HCT116 (cell line): ENCODE measurements around the gene SAP30L. TPM values are rescaled to one million over a fixed set of nuclear protein-coding genes. Genes with fewer than 3 reads are reported as not detected.

Experiments used
- ATAC-seq: fragments of 200-7000 bp; cut with Tn5 transposase; 2 replicates; pipeline ENCODE4 v1.9.1; 2020; ENCODE audit warnings: mild to moderate bottlenecking, moderate library complexity
- BruUV-seq: library from RNA; stranded (reverse); fragments of 400-500 nt; replicated peaks from 2 replicates; lab custom pipeline; 2021; lab: Mats Ljungman, UMichigan
- CTCF ChIA-PET: fragments of 300-600 bp; sonication (Branson Sonifier 250); formaldehyde crosslinking; loops from one replicate; lab custom pipeline; 2021; ENCODE audit warnings: antibody characterized with exemption; lab: Charles Lee
- POLR2A ChIA-PET: fragments of 300-600, 350-600 bp; sonication (Branson Sonifier 250); formaldehyde crosslinking; loops from one replicate; lab custom pipeline; 2021; ENCODE audit warnings: antibody characterized with exemption; lab: Charles Lee
- RAD21 ChIA-PET, 2 experiments: fragments of 300-600 bp; sonication (Branson Sonifier 250); formaldehyde crosslinking; loops; one replicate each; lab custom pipeline; 2023; ENCODE audit warnings: low total read pairs in 2 of 2; ENCODE audit not compliant: uncharacterized antibody in 2 of 2, unreplicated experiment in 2 of 2, low non-redundant PET in 1 of 2; lab: Charles Lee
- DNase-seq: peaks from one replicate; pipeline ENCODE4 v3.0.0-alpha.2; 2010; ENCODE audit warnings: low read depth, low spot score
- H2AFZ ChIP-seq: fragments of 200-600 bp; shearing (Covaris generic), sonication (generic); 2 replicates; pipeline ENCODE4 v1.6.1; 2017; ENCODE audit warnings: low read depth, mixed run types, mixed read lengths, antibody characterized with exemption, low read length; ENCODE audit not compliant: poor library complexity, severe bottlenecking
- H3K27ac ChIP-seq: 2 replicates; pipeline ENCODE4 v1.5.1; 2012; ENCODE audit warnings: low read depth, low read length
- H3K27me3 ChIP-seq: fragments of 200-600 bp; sonication (generic); 2 replicates; pipeline ENCODE4 v1.6.1; 2016; ENCODE audit warnings: mixed run types, low read length, mixed read lengths; ENCODE audit not compliant: insufficient read depth
- H3K36me3 ChIP-seq, 2 experiments: fragments of 200-500 bp in 1 of 2; fragments of 200-600 bp in 1 of 2; sonication (Bioruptor generic) in 1 of 2; sonication (generic) in 1 of 2; 2 replicates each; pipeline versions ENCODE4 v1.5.1 to v1.6.1; 2014 to 2016; ENCODE audit warnings: low read length in 2 of 2, inconsistent platforms in 1 of 2, mixed read lengths in 1 of 2, mixed run types in 1 of 2; ENCODE audit not compliant: insufficient read depth in 2 of 2, control insufficient read depth in 1 of 2
- H3K4me1 ChIP-seq, 2 experiments: fragments of 200-600 bp in 1 of 2; sonication (generic) in 1 of 2; 2 replicates each; pipeline versions ENCODE4 v1.5.1 to v1.6.1; 2012 to 2017; ENCODE audit warnings: low read length in 2 of 2, inconsistent platforms in 1 of 2, mild to moderate bottlenecking in 1 of 2, mixed read lengths in 1 of 2, mixed run types in 1 of 2, moderate library complexity in 1 of 2; ENCODE audit not compliant: insufficient read depth in 2 of 2, control insufficient read depth in 1 of 2
- H3K4me2 ChIP-seq: fragments of 200-600 bp; sonication (generic); 2 replicates; pipeline ENCODE4 v1.6.1; 2017; ENCODE audit warnings: mixed run types, low read length, mixed read lengths
- H3K4me3 ChIP-seq, 2 experiments: fragments of 200-600 bp in 1 of 2; sonication (generic) in 1 of 2; replicated peaks in 1 of 2; 2 replicates each; pipeline ENCODE4 v1.5.1; 2011 to 2016; ENCODE audit warnings: low read length in 2 of 2, control low read depth in 1 of 2, low read depth in 1 of 2, mild to moderate bottlenecking in 1 of 2, mixed read lengths in 1 of 2, mixed run types in 1 of 2
- H3K79me2 ChIP-seq: fragments of 200-600 bp; sonication (generic); 2 replicates; pipeline ENCODE4 v1.6.1; 2017; ENCODE audit warnings: mild to moderate bottlenecking, mixed run types, low read length, moderate library complexity, mixed read lengths; ENCODE audit not compliant: insufficient read depth
- H3K9ac ChIP-seq: fragments of 200-600 bp; sonication (generic); 2 replicates; pipeline ENCODE4 v1.6.1; 2016; ENCODE audit warnings: low read length, mixed read lengths
- H3K9me2 ChIP-seq: fragments of 200-600 bp; sonication (generic), shearing (Covaris generic); 2 replicates; pipeline ENCODE4 v1.6.1; 2017; ENCODE audit warnings: mixed run types, mild to moderate bottlenecking, moderate library complexity; ENCODE audit not compliant: insufficient read depth
- H3K9me3 ChIP-seq, 2 experiments: fragments of 200-500 bp in 1 of 2; fragments of 200-600 bp in 1 of 2; sonication (Bioruptor generic) in 1 of 2; sonication (generic) in 1 of 2; 2 replicates each; pipeline ENCODE4 v1.6.1; 2014 to 2017; ENCODE audit warnings: low read length in 2 of 2, mixed read lengths in 2 of 2, inconsistent platforms in 1 of 2, low read depth in 1 of 2, mild to moderate bottlenecking in 1 of 2, mixed run types in 1 of 2, moderate library complexity in 1 of 2; ENCODE audit not compliant: control insufficient read depth in 1 of 2, insufficient read depth in 1 of 2
- H4K20me1 ChIP-seq: fragments of 200-600 bp; sonication (generic), shearing (Covaris generic); 2 replicates; pipeline ENCODE4 v1.6.1; 2017; ENCODE audit warnings: mixed run types, mild to moderate bottlenecking, moderate library complexity; ENCODE audit not compliant: insufficient read depth
- CEBPB ChIP-seq: IDR thresholded peaks from 2 replicates; pipeline ENCODE4 v1.6.1; 2012; ENCODE audit warnings: low read depth
- CTCF ChIP-seq, 3 experiments: fragments of 200-600 bp in 1 of 3; sonication (generic) in 1 of 3; IDR thresholded peaks in 2 of 3; conservative IDR thresholded peaks in 1 of 3; 2 replicates each; pipeline ENCODE4 v1.5.1; 2012 to 2017; ENCODE audit warnings: low read depth in 2 of 3, low read length in 2 of 3, antibody characterized with exemption in 1 of 3, borderline replicate concordance in 1 of 3, control low read depth in 1 of 3, mild to moderate bottlenecking in 1 of 3, mixed read lengths in 1 of 3, mixed run types in 1 of 3, moderate library complexity in 1 of 3; ENCODE audit not compliant: insufficient read depth in 1 of 3
- EGR1 ChIP-seq: IDR thresholded peaks from 2 replicates; pipeline ENCODE4 v1.6.1; 2012; ENCODE audit warnings: low read depth
- EZH2 ChIP-seq: fragments of 200-600 bp; sonication (generic); IDR thresholded peaks from 2 replicates; pipeline ENCODE4 v1.6.1; 2017; ENCODE audit warnings: antibody characterized with exemption, mixed run types
- FOSL1 ChIP-seq: IDR thresholded peaks from 2 replicates; pipeline ENCODE4 v1.6.1; 2012; ENCODE audit warnings: low read depth
- JUND ChIP-seq: IDR thresholded peaks from 2 replicates; pipeline ENCODE4 v1.6.1; 2012
- POLR2A ChIP-seq: IDR thresholded peaks from 2 replicates; pipeline ENCODE4 v1.7.0; 2011; ENCODE audit warnings: borderline replicate concordance; ENCODE audit not compliant: insufficient read depth, insufficient read length; ENCODE audit errors: extremely low read depth
- POLR2AphosphoS5 ChIP-seq: IDR thresholded peaks from 2 replicates; pipeline ENCODE4 v1.6.1; 2011; ENCODE audit warnings: mild to moderate bottlenecking, low read depth, low read length, moderate library complexity
- RAD21 ChIP-seq: IDR thresholded peaks from 2 replicates; pipeline ENCODE4 v1.6.1; 2012; ENCODE audit warnings: low read depth, mild to moderate bottlenecking
- REST ChIP-seq: IDR thresholded peaks from 2 replicates; pipeline ENCODE4 v1.6.1; 2012; ENCODE audit warnings: low read depth
- SIN3A ChIP-seq: IDR thresholded peaks from 2 replicates; pipeline ENCODE4 v1.6.1; 2012; ENCODE audit warnings: low read depth
- SP1 ChIP-seq: IDR thresholded peaks from 2 replicates; pipeline ENCODE4 v1.6.1; 2012; ENCODE audit warnings: low read depth
- TCF7L2 ChIP-seq: IDR thresholded peaks from 2 replicates; pipeline ENCODE4 v1.7.0; 2011; ENCODE audit warnings: borderline replicate concordance, inconsistent platforms; ENCODE audit not compliant: insufficient read depth, insufficient read length; ENCODE audit errors: extremely low read depth
- ZFX ChIP-seq: fragments of 450-650 bp; IDR thresholded peaks from 2 replicates; pipeline ENCODE4 v1.6.1; 2017
- ZNF274 ChIP-seq: fragments of 200-500 bp; sonication (Bioruptor generic); IDR thresholded peaks from 2 replicates; pipeline ENCODE4 v1.6.1; 2014; ENCODE audit warnings: mild to moderate bottlenecking, low read depth, low read length, inconsistent platforms
- intact Hi-C: fragments of 100-400 bp; cut with micrococcal nuclease; formaldehyde crosslinking; loops from 2 replicates; pipeline ENCODE4 v1.10.0; 2022
- total RNA-seq: library from RNA; stranded (reverse); gene quantifications from one replicate; pipeline ENCODE4 v1.2.1, GENCODE V29; 2021; ENCODE audit not compliant: unreplicated experiment
- TF ChIP-seq, protein P1 (sequence below): IDR thresholded peaks from 2 replicates; pipeline ENCODE4 v1.6.1; 2012
- TF ChIP-seq, protein P2 (sequence below): IDR thresholded peaks from 2 replicates; pipeline ENCODE4 v1.6.1; 2011; ENCODE audit warnings: mild to moderate bottlenecking, low read length, moderate library complexity; ENCODE audit not compliant: insufficient replicate concordance; ENCODE audit errors: extremely low read depth

SAP30L gene
- total RNA-seq, 1 experiment from 2014 or later: 25.5 TPM

- POLR2A ChIA-PET: no interaction called here
- no peak for TF ChIP-seq CEBPB
- no peak for TF ChIP-seq CTCF (IDR thresholded peaks at IDR 0.05 in 2 of 3, conservative IDR thresholded peaks at IDR 0.05 in 1 of 3; ENCODE audit: borderline replicate concordance in 1 of 3, insufficient read depth in 1 of 3, low read depth in 2 of 3, low read length in 2 of 3)
- TF ChIP-seq SP1: no peak
- TF ChIP-seq, protein P1, sequence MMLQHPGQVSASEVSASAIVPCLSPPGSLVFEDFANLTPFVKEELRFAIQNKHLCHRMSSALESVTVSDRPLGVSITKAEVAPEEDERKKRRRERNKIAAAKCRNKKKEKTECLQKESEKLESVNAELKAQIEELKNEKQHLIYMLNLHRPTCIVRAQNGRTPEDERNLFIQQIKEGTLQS: no peak
- no peak for TF ChIP-seq SIN3A
- TF ChIP-seq, protein P2, sequence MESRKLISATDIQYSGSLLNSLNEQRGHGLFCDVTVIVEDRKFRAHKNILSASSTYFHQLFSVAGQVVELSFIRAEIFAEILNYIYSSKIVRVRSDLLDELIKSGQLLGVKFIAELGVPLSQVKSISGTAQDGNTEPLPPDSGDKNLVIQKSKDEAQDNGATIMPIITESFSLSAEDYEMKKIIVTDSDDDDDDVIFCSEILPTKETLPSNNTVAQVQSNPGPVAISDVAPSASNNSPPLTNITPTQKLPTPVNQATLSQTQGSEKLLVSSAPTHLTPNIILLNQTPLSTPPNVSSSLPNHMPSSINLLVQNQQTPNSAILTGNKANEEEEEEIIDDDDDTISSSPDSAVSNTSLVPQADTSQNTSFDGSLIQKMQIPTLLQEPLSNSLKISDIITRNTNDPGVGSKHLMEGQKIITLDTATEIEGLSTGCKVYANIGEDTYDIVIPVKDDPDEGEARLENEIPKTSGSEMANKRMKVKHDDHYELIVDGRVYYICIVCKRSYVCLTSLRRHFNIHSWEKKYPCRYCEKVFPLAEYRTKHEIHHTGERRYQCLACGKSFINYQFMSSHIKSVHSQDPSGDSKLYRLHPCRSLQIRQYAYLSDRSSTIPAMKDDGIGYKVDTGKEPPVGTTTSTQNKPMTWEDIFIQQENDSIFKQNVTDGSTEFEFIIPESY: no peak
- no peak for TF ChIP-seq EGR1
- no peak for TF ChIP-seq ZNF274
- no peak for TF ChIP-seq POLR2A
- TF ChIP-seq JUND: no peak
- TF ChIP-seq FOSL1: no peak
- no peak for TF ChIP-seq ZFX
- no peak for TF ChIP-seq RAD21
- TF ChIP-seq POLR2AphosphoS5: no peak
- no peak for TF ChIP-seq REST
- no peak for TF ChIP-seq EZH2
- no peak for TF ChIP-seq TCF7L2
- no peak overlapping the region for H3K4me3 ChIP-seq
- DNase-seq (no peak), ATAC-seq (no peak)
- H3K4me2 ChIP-seq: no peak overlapping the region
- no peaks in the 10 kb centered on the region for H3K9me3 ChIP-seq
- no peak overlapping the region for H2AFZ ChIP-seq
- no TSS peak for BruUV-seq
- intact Hi-C loops: no loop called here
- CTCF ChIA-PET: interaction anchor here (2.0 kb wide), 1 partner anchor 326 kb away, joined by 8 read pairs; no protein-coding TSS in a partner anchor
- H4K20me1 ChIP-seq: no peaks in the 10 kb centered on the region
- H3K9ac ChIP-seq: no peak overlapping the region
- no peaks in the 10 kb centered on the region for H3K79me2 ChIP-seq
- RAD21 ChIA-PET: no interaction called here
- no peaks in the 10 kb centered on the region for H3K27me3 ChIP-seq
- peaks cover 12 to 21% of the 10 kb centered on the region in 2 experiments; a peak in 3 of 4 replicates for H3K4me1 ChIP-seq
- no peaks in the 10 kb centered on the region for H3K9me2 ChIP-seq
- H3K27ac ChIP-seq: no peak overlapping the region
- no peaks in the 10 kb centered on the region for H3K36me3 ChIP-seq
These were observed 48.0 kb upstream of the SAP30L start for GRCh38 chr5:154397652-154398406.
